Measurements from ENCODE around the gene TMEM256.

- TF ChIP-seq POLR2A (IDR thresholded peaks at IDR 0.05) (no peak), CTCF (IDR thresholded peaks at IDR 0.05) (no peak)
These were observed 36.4 kb upstream of the TMEM256 start for GRCh38 chr17:7440113-7440833.

Measured in uterus (tissue), 2 donors.